ENCODE data around the gene RPP14. TPM values are rescaled to one million over a fixed set of nuclear protein-coding genes. Genes with fewer than 3 reads are reported as not detected.
A peak's percentile ranks its signal among the peaks of the same experiment; 100 is the strongest.

Gene RPP14
- total and polyA plus RNA-seq, 10 of the 15 experiments (the other 5 are each of a cell fraction or from before 2014, with no cell fraction given), result 9.1 to 21.2 (median 12.7) TPM

GRCh38 chr3:58305882-58306711 lies at the start of gene RPP14, which contains the start of gene HTD2 (continued):
- TF ChIP-seq MTA3 (IDR thresholded peaks at IDR 0.05; ENCODE audit: borderline replicate concordance, low read length) (no peak), RELB (IDR thresholded peaks at IDR 0.05; ENCODE audit: low read depth) (peak; percentile 100), ESRRA (IDR thresholded peaks at IDR 0.05; ENCODE audit: low read length) (peak; percentile 40; the same call in 1 of the 2 replicates), NR2F1 (conservative IDR thresholded peaks at IDR 0.05) (peak; percentile 48; the same call in 1 of the 2 replicates), ZBTB11 (CRISPR knock-in tag; IDR thresholded peaks at IDR 0.05) (0 out of 2 replicates have a peak, but pooled peaks have one; percentile 6), BCL11A (IDR thresholded peaks at IDR 0.05; ENCODE audit: low read depth, low read length) (no peak), ZBTB33 (IDR thresholded peaks at IDR 0.05) (no peak), SIX5 (IDR thresholded peaks at IDR 0.05; ENCODE audit: low read depth, low read length, severe bottlenecking) (peak; percentile 24), TCF7 (IDR thresholded peaks at IDR 0.05; ENCODE audit: borderline replicate concordance) (no peak), SRF (IDR thresholded peaks at IDR 0.05; ENCODE audit: low read depth in 2 of 2, low read length in 2 of 2) (peak in 1 of 2 experiments; percentile 40; a peak in 1 of 4 replicates), NR2C2 (IDR thresholded peaks at IDR 0.05; ENCODE audit: borderline replicate concordance, control insufficient read depth, insufficient read length, low read depth) (no peak), CHD2 (IDR thresholded peaks at IDR 0.05; ENCODE audit: borderline replicate concordance, low read depth, low read length) (peak; percentile 76), HSF1 (IDR thresholded peaks at IDR 0.05; ENCODE audit: low read depth, low read length) (no peak), EP300 (IDR thresholded peaks at IDR 0.05; ENCODE audit: borderline replicate concordance in 1 of 2, control insufficient read depth in 1 of 2, low read depth in 2 of 2, low read length in 2 of 2) (peak in 1 of 2 experiments; percentile 43; a peak in 1 of 4 replicates), SUPT20H (IDR thresholded peaks at IDR 0.05; ENCODE audit: borderline replicate concordance, control insufficient read depth, low read depth, low read length) (no peak), RBBP5 (conservative IDR thresholded peaks at IDR 0.05) (peak; percentile 88), SREBF2 (IDR thresholded peaks at IDR 0.05; ENCODE audit: low read length) (peak; percentile 37; the same call in 1 of the 2 replicates), SMAD1 (IDR thresholded peaks at IDR 0.05; ENCODE audit: low read depth, partially characterized antibody) (no peak), JUNB (IDR thresholded peaks at IDR 0.05) (no peak), ATF3 (IDR thresholded peaks at IDR 0.05; ENCODE audit: borderline replicate concordance, extremely low read depth, low read depth, low read length) (no peak)

All from GM12878 (cell line).